ENCODE results near the gene ATRAID. TPM values are rescaled to one million over a fixed set of nuclear protein-coding genes. Genes with fewer than 3 reads are reported as not detected.
"Not testable (repeated sequence)": the region's sequence is repeated elsewhere in the genome, so short reads cannot be mapped to it uniquely, and the experiment has no call there.

ATRAID gene
- total RNA-seq, 1 experiment from 2014 or later = 108 TPM

DNA sequence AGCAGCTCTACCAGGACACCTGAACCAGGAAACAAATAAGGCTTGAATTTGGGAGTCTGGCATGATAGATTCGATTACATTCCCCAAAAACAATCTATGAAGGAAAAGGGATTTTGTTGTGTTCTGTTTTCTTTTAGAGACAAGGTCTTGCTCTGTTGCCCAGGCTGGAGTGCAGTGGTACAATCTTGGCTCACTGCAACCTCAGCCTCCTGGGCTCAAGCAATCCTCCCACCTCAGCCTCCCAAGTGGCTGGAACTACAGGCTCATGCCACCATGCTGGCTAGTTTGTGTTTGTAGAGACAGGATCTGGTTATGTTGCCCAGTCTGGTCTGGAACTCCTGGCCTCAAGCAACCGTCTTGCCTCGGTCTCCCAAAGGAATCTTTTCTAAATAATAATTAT is 13.8 kb upstream of the ATRAID start:
- not testable (repeated sequence) for DNase-seq; H3K14ac ChIP-seq (ENCODE audit: insufficient read depth, low read length); H3K27ac ChIP-seq (ENCODE audit: insufficient read length, low read depth, low read length); H3K9me3 Mint-ChIP-seq; H2BK15ac ChIP-seq (ENCODE audit: low read depth, low read length); H3K4me1 Mint-ChIP-seq; H3K23me2 ChIP-seq (ENCODE audit: insufficient read length, low read depth, low read length, poor library complexity, severe bottlenecking); H2BK20ac ChIP-seq (ENCODE audit: low read depth, low read length, poor library complexity, severe bottlenecking); H3K4ac ChIP-seq (ENCODE audit: low read depth, low read length); H3K18ac ChIP-seq (ENCODE audit: insufficient read length, low read depth, low read length); H3T11ph ChIP-seq (ENCODE audit: low read length); H3K9ac ChIP-seq (ENCODE audit: extremely low read depth, insufficient read length, low read length); H4K5ac ChIP-seq (ENCODE audit: insufficient read length, low read depth, low read length); H3K4me1 ChIP-seq (ENCODE audit: insufficient read depth, low read length); H3K79me1 ChIP-seq (ENCODE audit: insufficient read depth, low read depth, low read length, poor library complexity, severe bottlenecking); H3K9me3 ChIP-seq (ENCODE audit: control insufficient read depth, low read depth, low read length); H3K56ac ChIP-seq (ENCODE audit: insufficient read length, low read depth, low read length); H3K23ac ChIP-seq (ENCODE audit: insufficient read length, low read depth, low read length); H3K4me3 Mint-ChIP-seq; H3K27ac Mint-ChIP-seq; H4K91ac ChIP-seq (ENCODE audit: insufficient read length, low read depth, low read length); H4K20me1 ChIP-seq (ENCODE audit: control insufficient read depth, insufficient read depth, insufficient read length); H2BK12ac ChIP-seq (ENCODE audit: insufficient read length, low read depth, low read length); H2BK5ac ChIP-seq (ENCODE audit: insufficient read length, low read length); H3K27me3 ChIP-seq (ENCODE audit: insufficient read depth, low read length); H3K79me2 ChIP-seq (ENCODE audit: insufficient read depth, low read length); H2BK120ac ChIP-seq (ENCODE audit: low read depth, low read length, poor library complexity, severe bottlenecking); H3K27me3 Mint-ChIP-seq (ENCODE audit: low read depth); H2AFZ ChIP-seq (ENCODE audit: low read length); H2AK5ac ChIP-seq (ENCODE audit: insufficient read length, low read length); H4K8ac ChIP-seq (replicated peaks; ENCODE audit: insufficient read length, low read depth, low read length); H3K4me2 ChIP-seq (ENCODE audit: insufficient read depth, insufficient read length, low read length)
- peaks cover 22 to 45% (median 35%) of the 10 kb centered on the region in 3 experiments for H3K36me3 Mint-ChIP-seq (ENCODE audit: insufficient read depth in 1 of 3, low read depth in 3 of 3)
- WGBS (ENCODE audit: extremely low coverage, insufficient read length, low lambda C conversion rate) = no CpG with 5 or more reads among the region's 3 CpGs
